Measurements from ENCODE around the gene KIAA1328.

Gene KIAA1328

DNA sequence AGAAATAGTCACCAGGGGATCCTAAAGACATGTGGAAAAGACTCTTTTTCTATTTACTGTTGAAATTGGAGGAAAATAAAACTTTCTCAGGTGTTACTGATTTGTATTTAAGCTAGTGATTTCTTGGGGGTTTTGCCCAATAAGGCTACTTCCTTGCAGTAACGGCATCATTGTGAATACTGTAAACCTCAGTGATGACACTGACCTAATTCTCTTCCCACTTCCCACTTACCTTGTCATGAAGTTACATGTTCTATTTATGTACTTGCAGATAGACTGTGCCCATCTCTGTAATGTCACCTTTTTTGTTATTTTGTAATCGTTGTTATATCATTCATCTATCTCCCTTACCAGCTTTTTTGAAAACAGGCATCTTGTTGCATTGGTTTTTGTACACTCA, 134.5 kb downstream of the KIAA1328 start:
- no peak for DNase-seq

- no peak for DNase-seq
These were observed 145.8 kb downstream of the KIAA1328 start for GRCh38 chr18:36974686-36975085.

DNA sequence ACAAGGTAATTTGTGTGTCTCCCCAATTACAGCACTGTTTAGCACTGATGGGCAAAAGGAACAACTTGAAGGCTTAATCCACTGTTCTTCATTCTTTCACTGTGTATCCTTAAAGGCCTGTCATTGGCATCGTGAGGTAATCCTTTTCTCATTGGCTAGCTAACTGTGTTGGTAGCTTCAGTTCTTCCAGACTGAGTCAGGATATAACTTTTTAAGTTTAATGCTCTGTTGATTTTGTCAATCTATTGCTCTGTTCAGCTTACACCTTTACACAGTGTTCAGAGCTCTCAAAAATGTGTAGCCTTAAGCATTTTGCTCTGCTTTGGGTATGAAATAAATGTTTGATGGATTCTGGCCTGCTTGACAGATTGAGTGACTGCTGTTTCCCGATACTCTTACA, 148.2 kb downstream of the KIAA1328 start:
- no peak for DNase-seq

- no peak for DNase-seq
These were observed 164.1 kb downstream of the KIAA1328 start for GRCh38 chr18:36993068-36993467.

DNA sequence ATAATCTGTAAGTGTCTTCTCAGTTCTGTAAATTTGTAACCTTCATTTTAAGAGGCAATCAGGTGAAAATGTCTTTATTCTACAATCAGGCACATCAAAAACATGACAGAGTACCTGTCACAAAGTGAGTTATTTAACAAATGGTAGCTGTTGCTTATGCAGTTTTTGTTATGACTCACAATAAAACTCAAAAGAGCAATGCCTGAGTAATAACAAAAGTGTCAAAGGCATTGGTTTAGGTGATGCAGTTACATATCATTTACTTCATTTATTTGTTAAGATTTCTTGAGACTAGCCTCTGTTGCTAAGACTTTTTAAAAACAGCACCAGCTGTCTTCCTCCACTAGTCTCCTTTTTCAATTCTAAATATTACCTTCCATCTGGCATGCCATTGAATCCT, 177.8 kb downstream of the KIAA1328 start:
- no peak for DNase-seq

DNA sequence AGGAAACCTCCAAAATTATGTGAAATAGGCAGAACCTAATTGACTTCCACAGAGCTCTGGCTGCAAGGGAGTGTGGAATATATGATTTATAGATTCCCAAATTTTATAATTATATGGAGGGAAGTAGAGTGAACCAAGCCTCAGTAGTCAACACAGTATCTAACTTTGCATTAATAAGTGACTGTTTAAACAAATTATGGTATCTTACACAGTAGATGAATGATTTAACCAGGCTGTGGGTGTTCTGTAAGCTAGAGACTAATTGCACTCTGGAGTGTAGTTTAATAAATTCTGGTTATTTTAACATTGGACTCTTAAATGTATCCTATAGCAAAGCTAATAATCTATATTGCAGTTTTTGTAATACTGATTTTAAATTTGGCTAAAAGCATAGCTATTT, 183.5 kb downstream of the KIAA1328 start:
- DNase-seq, result no peak

DNA sequence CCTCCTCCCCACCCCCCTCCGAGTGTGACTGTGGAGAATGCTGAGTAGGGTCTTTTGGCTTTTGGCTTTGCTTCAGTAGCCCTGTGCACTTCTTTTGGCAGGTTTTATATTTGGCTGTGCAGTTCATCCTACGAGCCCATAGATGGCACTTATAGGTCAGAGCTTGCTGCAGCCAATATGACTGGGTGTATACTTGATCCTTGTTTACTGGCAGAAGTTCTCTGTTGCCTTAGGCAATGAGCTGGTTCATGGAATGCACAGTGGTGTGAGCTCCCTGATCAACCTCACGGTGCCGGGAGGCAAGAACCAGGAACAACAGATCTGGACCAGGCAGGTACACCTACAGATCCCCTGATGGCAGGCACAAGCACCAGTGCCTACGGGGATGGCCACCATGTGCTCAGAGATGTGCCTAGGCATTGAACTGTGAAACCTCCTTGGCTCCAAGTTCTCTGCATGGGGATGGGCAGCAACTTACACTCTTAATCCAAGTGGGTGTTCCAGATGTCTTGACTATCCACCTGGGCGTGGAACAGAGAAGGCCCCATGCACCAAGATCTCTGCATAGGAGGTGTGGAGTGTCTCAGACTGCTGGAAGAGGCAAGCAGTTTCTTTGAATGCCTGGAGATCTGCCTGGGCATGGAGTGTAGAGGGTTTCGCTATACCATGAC, 190.4 kb downstream of the KIAA1328 start:
- no peak for DNase-seq

DNA sequence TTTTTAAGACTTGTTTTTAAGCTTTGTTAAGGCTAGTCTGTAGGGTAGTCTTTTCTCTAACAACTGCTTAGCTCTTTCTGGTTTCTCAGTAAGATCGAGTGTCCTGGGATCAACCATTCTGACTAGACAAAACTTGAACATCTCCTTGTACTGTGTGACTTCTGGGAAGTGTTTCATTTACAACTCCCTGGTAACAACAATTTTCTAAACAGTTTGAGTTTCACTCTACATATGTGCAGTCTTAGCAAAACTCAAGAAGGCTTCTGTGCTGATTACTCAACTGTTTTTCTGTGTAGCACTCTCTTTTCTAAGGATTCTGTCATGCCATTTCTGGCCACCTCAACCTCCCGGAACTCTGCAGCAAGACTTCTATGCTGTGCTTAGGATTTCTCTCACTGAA, 204.5 kb downstream of the KIAA1328 start:
- DNase-seq, result no peak

- DNase-seq, result no peak
These were observed 213.5 kb downstream of the KIAA1328 start for GRCh38 chr18:37042381-37042780.

DNA sequence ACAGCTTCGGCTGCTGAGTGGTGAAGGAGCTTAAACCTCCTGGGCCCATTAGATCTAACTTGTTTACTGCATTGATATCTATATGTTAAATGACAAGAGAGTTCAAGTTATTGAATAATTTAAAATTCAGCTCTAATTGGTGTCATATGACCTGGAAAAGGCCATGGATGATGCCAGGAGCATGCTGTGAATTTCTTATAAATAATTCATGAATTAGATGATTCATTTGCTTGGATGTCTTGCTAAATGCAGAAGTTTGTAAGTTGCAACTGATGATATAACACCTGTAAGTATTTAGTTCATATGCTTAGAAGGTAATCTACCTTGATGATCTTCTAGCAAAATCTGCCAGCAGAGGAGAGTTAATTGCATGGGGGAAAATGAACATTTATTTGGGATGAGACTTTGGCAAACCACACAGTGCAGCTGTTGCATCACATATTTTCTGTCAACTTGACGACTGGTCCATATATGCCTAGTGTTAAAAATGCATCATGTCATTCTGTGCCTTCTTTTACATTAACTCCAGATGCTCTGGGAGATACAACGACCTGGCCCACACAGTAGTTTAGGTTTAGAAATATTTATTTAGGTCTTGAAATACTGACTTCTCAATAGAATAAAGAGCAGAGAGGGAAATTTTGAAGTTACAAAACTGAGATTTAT, 226.3 kb downstream of the KIAA1328 start:
- DNase-seq, result no peak

GRCh38 chr18:37064187-37064586, 235.3 kb downstream of the KIAA1328 start:
- no peak for DNase-seq

- DNase-seq, result no peak
These were observed 236.3 kb downstream of the KIAA1328 start for GRCh38 chr18:37065254-37065653.

DNA sequence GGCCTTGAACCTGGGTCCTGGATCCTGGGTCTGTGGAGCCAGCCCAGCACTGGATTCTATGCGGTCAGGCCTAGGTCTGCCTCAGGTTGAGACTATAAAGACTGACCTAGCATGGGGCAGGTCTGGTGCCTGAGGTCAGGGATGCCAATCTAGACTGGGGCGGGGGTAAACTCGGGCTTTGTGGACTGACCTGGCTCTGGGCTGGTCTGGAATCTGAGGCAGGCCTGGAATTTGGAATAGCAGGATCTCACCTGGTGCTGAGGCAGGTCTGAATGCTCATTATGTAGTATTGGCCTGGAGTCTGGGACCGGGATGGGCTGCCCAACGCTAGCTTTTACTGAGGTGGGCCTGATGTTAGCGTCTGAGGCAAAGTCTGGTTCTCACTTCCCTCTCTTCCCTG, 256.0 kb downstream of the KIAA1328 start:
- DNase-seq, result no peak

- no peak for DNase-seq
These were observed 256.4 kb downstream of the KIAA1328 start for GRCh38 chr18:37085362-37085761.

DNA sequence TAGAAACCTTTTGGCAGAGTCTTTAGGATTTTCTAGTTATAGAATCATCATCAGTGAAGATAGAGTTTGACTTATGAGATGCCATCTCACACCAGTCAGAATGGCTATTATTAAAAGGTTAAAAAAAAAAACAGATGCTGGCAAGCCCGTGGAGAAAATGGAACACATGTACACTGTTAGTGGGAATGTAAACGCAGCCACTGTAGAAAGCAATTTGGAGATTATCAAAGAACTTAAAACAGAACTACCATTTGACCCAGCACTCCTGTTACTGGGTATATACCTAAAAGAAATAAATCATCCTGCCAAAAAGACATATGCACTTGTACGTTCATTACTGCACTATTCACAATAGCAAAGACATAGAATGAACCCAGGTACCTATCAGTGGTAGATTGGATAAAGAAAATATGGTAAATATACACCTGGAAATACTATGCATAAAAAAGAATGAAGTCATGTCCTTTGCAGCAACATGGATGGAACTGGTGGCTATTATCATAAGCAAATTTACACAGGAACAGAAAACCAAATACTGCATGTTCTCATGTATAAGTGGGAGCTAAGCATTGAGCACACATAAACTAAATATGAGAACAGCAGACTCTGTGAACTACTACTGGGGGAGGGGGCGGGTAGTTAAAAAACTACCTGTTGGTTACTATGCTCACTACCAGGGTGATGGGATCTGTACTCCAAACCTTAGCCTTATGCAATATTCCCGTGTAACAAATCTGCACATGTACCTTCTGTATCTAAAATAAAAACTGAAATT, 279.0 kb downstream of the KIAA1328 start:
- no peak for DNase-seq

DNA sequence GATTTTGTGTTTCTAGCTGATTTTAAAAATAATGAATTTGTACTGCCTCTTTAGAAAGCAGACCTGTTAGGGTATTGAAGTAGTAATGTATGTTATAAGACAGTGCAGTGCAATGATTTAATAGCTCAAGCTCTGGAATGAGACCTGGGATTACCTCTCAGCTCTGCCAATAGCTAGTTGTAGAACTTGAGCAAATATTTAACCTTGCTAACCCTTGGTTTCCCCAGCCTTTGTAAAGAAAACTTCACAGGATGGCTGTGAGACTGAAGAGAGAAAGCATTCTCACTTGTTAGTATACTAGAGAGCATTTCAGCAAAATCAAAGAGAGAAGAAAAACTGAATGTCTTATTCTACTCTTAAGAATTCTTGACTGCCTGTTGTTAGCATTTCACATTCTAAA, 293.9 kb downstream of the KIAA1328 start:
- DNase-seq, result no peak

DNA sequence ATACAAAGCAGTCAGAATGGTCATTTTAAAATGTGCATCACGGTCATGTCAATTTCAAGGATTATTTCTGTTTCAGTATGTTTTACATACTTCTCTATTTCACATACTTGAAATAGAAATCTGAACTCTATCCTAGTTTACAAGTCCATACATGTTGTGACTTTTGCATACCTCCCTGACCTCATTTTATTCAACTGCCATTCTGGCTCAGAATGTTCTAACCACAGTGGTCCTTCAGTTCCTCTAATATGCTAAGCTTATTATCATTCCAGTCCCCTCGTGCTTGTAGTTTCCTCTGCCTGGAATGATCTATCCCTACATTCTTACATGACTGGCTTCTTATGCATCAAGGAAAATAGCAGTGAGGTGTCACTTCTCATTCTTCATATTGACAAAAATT, 295.6 kb downstream of the KIAA1328 start:
- DNase-seq, result no peak

GRCh38 chr18:37135177-37135576, 306.2 kb downstream of the KIAA1328 start:
- DNase-seq, result no peak

DNA sequence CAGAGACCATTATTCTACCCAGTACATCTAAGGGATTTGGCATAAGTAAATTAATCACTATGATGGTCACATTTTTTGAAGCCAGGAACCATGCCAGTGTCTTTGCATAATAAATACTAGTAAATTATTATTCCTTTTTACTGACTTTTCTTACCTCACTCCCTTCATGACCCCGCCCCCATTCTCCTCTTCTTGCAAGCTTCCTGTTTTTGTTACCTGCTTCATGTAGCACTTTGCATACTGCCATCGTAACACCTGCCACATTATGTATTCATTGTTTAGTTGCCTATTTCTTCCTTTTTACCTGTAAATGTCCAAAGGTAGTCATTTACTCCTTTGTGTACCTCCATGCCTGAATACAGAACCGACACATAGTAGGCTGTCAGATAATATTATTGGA, 309.5 kb downstream of the KIAA1328 start:
- no peak for DNase-seq

DNA sequence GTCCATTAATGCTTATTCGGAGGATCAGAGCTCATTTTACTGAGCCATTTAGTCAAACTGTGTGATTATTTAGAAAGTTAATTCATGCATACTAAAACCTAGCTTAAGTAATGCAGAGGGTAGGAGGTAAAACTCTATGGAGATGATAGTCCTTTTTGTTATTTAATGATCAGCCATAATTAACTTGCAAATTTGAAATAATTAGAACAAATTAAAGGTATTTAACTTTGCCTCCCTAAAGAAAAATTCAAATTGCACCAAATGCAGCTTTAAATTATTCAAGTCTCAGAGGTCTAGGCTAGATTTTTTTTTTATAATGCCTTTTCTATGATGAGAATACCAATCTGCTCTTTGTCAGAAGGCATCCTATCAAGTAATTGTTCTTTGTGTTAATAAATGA, 310.9 kb downstream of the KIAA1328 start:
- no peak for DNase-seq

DNA sequence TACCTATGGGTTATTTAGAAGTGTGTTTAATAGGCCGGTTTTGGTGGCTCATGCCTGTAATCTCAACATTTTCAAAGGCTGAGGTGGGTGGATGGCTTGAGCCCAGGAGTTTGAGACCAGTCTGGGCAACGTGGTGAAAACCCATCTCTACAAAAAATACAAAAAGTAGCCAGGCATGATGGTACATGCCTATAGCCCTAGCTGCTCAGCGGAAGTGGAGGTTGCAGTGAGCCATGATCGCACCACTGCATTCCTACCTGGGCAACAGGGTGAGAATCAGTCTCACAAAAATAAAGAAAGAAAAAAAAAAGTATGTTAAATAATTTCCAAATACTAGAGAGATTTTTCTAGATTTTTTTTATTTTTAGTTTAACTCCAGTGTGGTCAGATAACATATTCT, 316.0 kb downstream of the KIAA1328 start:
- no peak for DNase-seq

DNA sequence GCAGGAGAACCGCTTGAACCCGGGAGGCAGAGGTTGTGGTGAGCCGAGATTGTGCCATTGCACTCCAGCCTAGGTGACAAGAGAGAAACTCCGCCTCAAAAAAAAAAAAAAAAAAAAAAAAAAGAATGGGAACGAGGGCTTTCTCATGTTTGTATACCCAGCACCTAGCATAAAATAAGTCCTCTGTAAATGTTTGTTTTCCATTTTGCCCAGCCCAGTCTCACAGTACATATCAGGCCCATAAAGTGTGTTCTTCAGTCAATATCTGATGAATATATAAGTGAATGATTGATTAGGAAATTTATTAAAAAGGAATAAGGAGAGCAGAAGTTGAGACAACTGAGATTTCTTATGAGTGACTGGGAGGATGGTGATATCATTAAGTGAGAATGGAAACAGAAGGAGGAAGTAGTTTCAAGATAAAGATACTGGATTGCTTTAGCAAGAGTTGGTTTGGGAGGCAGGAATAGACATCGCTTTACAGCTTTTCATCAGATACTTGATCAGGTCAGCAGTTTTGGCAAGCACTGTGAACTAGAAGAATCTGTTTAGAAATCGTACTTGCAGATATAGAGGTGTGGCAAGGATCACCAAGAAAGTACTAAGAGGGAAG, 327.5 kb downstream of the KIAA1328 start:
- DNase-seq, result no peak

GRCh38 chr18:37160038-37160820, 331.3 kb downstream of the KIAA1328 start:
- DNase-seq, result no peak
